Ascending aorta (tissue), 2 donors: ENCODE data around the gene CCL28. TPM values are rescaled to one million over a fixed set of nuclear protein-coding genes. Genes with fewer than 3 reads are reported as not detected.
"Not testable (repeated sequence)": the region's sequence is repeated elsewhere in the genome, so short reads cannot be mapped to it uniquely, and the experiment has no call there.

Source experiments
- DNase-seq, 2 donors: peaks; one replicate each; pipeline ENCODE4 v3.0.0-alpha.2; 2019; ENCODE audit warnings: low spot score in 2 of 2
- H3K27ac ChIP-seq, 2 donors: fragments of 200-600 bp; sonication (generic); one replicate each; pipeline ENCODE4 v1.5.1; 2016 to 2017; ENCODE audit warnings: mild to moderate bottlenecking in 1 of 2
- H3K27me3 ChIP-seq: fragments of 200-600 bp; sonication (generic); one replicate; pipeline ENCODE4 v1.5.1; 2017
- H3K36me3 ChIP-seq, 2 donors: fragments of 200-600 bp; sonication (generic); one replicate each; pipeline ENCODE4 v1.5.1; 2016
- H3K4me1 ChIP-seq, 2 donors: fragments of 200-600 bp; sonication (generic); one replicate each; pipeline ENCODE4 v1.5.1; 2016 to 2017; ENCODE audit warnings: mild to moderate bottlenecking in 1 of 2
- H3K4me3 ChIP-seq, 2 donors: fragments of 200-600 bp; sonication (generic); one replicate each; pipeline ENCODE4 v1.5.1; 2016 to 2017; ENCODE audit warnings: mild to moderate bottlenecking in 1 of 2
- H3K9me3 ChIP-seq, 2 donors: fragments of 200-600 bp; sonication (generic); one replicate each; pipeline ENCODE4 v1.5.1; 2016
- CTCF ChIP-seq, 3 experiments: fragments of 200-600 bp in 2 of 3; fragments of 450-650 bp in 1 of 3; sonication (generic) in 2 of 3; IDR thresholded peaks; one replicate each; pipeline ENCODE4 v1.5.1; 2016 to 2019; ENCODE audit warnings: antibody characterized with exemption in 3 of 3, mild to moderate bottlenecking in 1 of 3, moderate library complexity in 1 of 3
- intact Hi-C: fragments of 100-400 bp; cut with DNase I; formaldehyde crosslinking; loops from one replicate; pipeline ENCODE4 v1.15.1; 2023
- total RNA-seq: library from RNA; depleted of rRNA; stranded (reverse); fragments of >200 nt; gene quantifications from one replicate; pipeline ENCODE4 v1.1.0, GENCODE V29; 2016

Gene CCL28
- total RNA-seq, 1 donor from 2014 or later: not detected

DNA sequence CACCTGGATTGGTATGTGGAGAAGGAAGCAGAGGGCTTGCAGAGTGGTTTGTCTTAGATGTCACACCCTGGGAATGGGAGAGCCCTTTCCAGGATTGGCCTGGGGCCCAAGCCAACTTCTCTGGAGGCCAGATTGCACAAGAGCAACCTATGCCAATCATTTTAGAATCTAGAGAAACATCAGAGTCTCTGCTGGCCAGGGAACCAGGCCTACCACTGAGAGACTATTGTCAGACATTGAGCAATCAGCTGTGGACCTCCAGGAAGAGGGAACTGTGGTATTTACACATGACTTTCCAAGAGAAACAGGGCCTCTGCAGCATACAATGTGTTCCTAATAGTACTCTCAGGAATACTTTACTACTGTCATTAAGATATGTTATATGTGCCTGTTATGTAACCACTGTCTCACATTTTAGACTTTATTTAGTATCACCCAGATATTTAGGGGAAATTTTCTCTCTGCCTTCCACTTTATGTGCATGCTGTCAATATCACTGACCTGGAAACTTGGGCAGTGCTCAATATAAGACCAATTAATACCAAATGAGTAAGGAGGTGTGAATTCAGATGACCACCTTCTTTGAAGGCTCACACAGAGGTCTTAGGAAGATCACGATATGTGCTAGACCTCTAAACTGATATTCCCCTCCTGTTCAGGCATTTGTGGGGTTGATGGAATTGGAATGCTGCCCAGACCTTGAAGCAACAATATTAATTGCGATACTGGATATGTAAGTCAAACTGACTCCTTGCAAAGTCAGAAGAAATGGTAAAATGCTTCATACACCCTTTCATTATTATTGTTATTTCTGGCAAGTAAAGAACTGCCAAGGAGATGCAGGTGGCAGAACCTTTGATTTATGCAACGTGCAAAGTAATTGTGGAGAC is 20.5 kb upstream of the CCL28 start:
- no peak for TF ChIP-seq CTCF (IDR thresholded peaks at IDR 0.05)
- Histone ChIP-seq H3K4me1 (no peaks in the 10 kb centered on the region), H3K36me3 (no peaks in the 10 kb centered on the region), H3K27me3 (no peaks in the 10 kb centered on the region), H3K4me3 (no peak overlapping the region), H3K27ac (no peak overlapping the region), H3K9me3 (peaks cover 0 to 4% of the 10 kb centered on the region in 2 donors)
- no peak for DNase-seq
- intact Hi-C loops: no loop called here

DNA sequence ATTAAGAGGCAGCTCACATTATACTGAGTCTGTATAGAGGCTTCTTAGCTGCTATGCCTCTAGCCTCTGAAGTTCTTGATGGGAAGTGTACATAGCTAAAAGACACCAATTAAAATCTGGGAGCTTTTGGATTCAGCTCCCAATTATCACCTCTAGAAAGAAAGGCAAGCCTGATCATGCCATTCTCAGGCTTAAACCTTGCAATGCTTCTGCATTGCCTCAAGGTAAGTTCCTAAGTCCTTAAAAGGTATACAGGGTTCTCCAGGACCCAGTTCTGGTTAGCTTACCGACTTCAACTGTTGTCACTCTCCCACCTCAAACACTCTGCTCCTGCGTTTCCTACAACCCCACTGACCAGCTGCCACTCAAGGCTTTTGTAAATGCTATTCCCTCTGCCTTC is 17.5 kb upstream of the CCL28 start:
- no peaks in the 10 kb centered on the region for H3K27me3 ChIP-seq
- no peaks in the 10 kb centered on the region for H3K36me3 ChIP-seq
- H3K9me3 ChIP-seq: no peaks in the 10 kb centered on the region
- no peaks in the 10 kb centered on the region for H3K4me1 ChIP-seq
- intact Hi-C loops: no loop called here
- no peak for TF ChIP-seq CTCF (IDR thresholded peaks at IDR 0.05)
- no peak overlapping the region for H3K4me3 ChIP-seq
- DNase-seq: no peak
- H3K27ac ChIP-seq: no peak overlapping the region

- TF ChIP-seq CTCF (IDR thresholded peaks at IDR 0.05): no peak
- H3K27ac ChIP-seq: no peak overlapping the region
- H3K9me3 ChIP-seq: no peaks in the 10 kb centered on the region
- no peak for DNase-seq
- H3K4me1 ChIP-seq: no peaks in the 10 kb centered on the region
- intact Hi-C loops: no loop called here
- no peaks in the 10 kb centered on the region for H3K27me3 ChIP-seq
- no peaks in the 10 kb centered on the region for H3K36me3 ChIP-seq
- H3K4me3 ChIP-seq: no peak overlapping the region
Observed at GRCh38 chr5:43429016-43429415, 16.8 kb upstream of the CCL28 start.

DNA sequence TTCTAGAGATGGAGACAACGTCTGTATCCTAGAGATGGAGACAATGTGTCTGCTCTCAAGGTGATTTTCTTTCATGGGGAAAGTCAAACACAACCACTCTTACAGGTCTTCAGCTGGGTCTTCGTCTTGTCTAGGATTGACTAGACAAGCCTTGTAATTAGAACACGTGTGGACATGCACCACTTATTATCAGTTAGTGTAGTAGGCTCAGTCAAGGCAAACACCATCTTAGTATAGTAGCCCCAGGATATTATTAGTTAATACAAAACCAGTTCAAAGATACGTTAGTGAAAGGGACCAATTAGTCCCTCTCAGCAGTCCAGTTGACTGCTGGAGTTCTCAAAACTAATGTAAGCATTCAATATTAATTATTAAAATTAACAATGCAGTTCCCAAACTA is 15.1 kb upstream of the CCL28 start:
- Histone ChIP-seq H3K4me1 (no peaks in the 10 kb centered on the region), H3K27ac (no peak overlapping the region), H3K27me3 (no peaks in the 10 kb centered on the region), H3K4me3 (no peak overlapping the region), H3K36me3 (no peaks in the 10 kb centered on the region), H3K9me3 (no peaks in the 10 kb centered on the region)
- no peak for DNase-seq
- intact Hi-C loops: no loop called here
- TF ChIP-seq CTCF (IDR thresholded peaks at IDR 0.05): no peak

GRCh38 chr5:43425983-43426382 is 13.8 kb upstream of the CCL28 start:
- TF ChIP-seq CTCF (IDR thresholded peaks at IDR 0.05): no peak
- Histone ChIP-seq H3K27me3 (no peaks in the 10 kb centered on the region), H3K9me3 (no peaks in the 10 kb centered on the region), H3K4me3 (no peak overlapping the region), H3K4me1 (no peaks in the 10 kb centered on the region), H3K27ac (no peak overlapping the region), H3K36me3 (no peaks in the 10 kb centered on the region)
- intact Hi-C loops: no loop called here
- DNase-seq: no peak

- intact Hi-C loops, H3K36me3 ChIP-seq, H3K27ac ChIP-seq, H3K4me3 ChIP-seq, H3K27me3 ChIP-seq, H3K4me1 ChIP-seq, H3K9me3 ChIP-seq, DNase-seq: not testable (repeated sequence)
Observed at GRCh38 chr5:43423086-43423485, 10.9 kb upstream of the CCL28 start.
